Measurements from ENCODE around the gene NUDT14. TPM values are rescaled to one million over a fixed set of nuclear protein-coding genes. Genes with fewer than 3 reads are reported as not detected.

Gene NUDT14
- total RNA-seq, 4 donors from 2014 or later = 17.0 to 53.9 (median 32.6) TPM

- Histone ChIP-seq H3K27ac (no peak overlapping the region), H3K27me3 (no peaks in the 10 kb centered on the region), H3K9me3 (no peaks in the 10 kb centered on the region), H3K4me1 (no peaks in the 10 kb centered on the region), H3K4me3 (no peak overlapping the region), H3K36me3 (no peaks in the 10 kb centered on the region)
- WGBS, 2 donors (ENCODE audit: low coverage in 1 of 2) = 86% methylated on average over 25 of the region's 35 CpGs; no CpG with 5 or more reads in 1 of the 2 donors
- intact Hi-C loops (cut with DNase I; ENCODE audit: low total_unique reads) (no loop called here), in situ Hi-C loops (cut with MboI; ENCODE audit: low pct_ligation_motif_present in 1 of 4, low pct_unique_long_range_greater_than_20kb in 1 of 4, low sequenced_read_pairs in 3 of 4) (no loop called here)
- no peak for DNase-seq
- TF ChIP-seq CTCF (IDR thresholded peaks at IDR 0.05) (no peak), EP300 (IDR thresholded peaks at IDR 0.05; ENCODE audit: low read depth) (no peak), POLR2AphosphoS5 (IDR thresholded peaks at IDR 0.05) (no peak), POLR2A (IDR thresholded peaks at IDR 0.05) (no peak)
These were observed 30.6 kb downstream of the NUDT14 start for GRCh38 chr14:105150368-105151083.

- Histone ChIP-seq H3K4me3 (no peak overlapping the region), H3K4me1 (no peaks in the 10 kb centered on the region), H3K27me3 (no peaks in the 10 kb centered on the region), H3K36me3 (no peaks in the 10 kb centered on the region), H3K27ac (no peak overlapping the region), H3K9me3 (no peaks in the 10 kb centered on the region)
- TF ChIP-seq EP300 (IDR thresholded peaks at IDR 0.05; ENCODE audit: low read depth) = no peak
- no peak for TF ChIP-seq POLR2A (IDR thresholded peaks at IDR 0.05)
- TF ChIP-seq CTCF (IDR thresholded peaks at IDR 0.05) = no peak
- TF ChIP-seq POLR2AphosphoS5 (IDR thresholded peaks at IDR 0.05) = no peak
- in situ Hi-C loops (cut with MboI; ENCODE audit: low pct_ligation_motif_present in 1 of 4, low pct_unique_long_range_greater_than_20kb in 1 of 4, low sequenced_read_pairs in 3 of 4) (no loop called here), intact Hi-C loops (cut with DNase I; ENCODE audit: low total_unique reads) (no loop called here)
- DNase-seq = no peak
- 81% methylated on average over 2 of the region's 4 CpGs; no CpG with 5 or more reads in 1 of the 2 donors for WGBS, 2 donors (ENCODE audit: low coverage in 1 of 2)
These were observed 31.1 kb downstream of the NUDT14 start for GRCh38 chr14:105150026-105150367.

- intact Hi-C loops (cut with DNase I; ENCODE audit: low total_unique reads) = no loop called here
- DNase-seq = no peak
These were observed 31.8 kb downstream of the NUDT14 start for GRCh38 chr14:105149146-105149781.

More at GRCh38 chr14:105149146-105149781, 31.8 kb downstream of the NUDT14 start:
- in situ Hi-C loops (cut with MboI; ENCODE audit: low pct_ligation_motif_present in 1 of 4, low pct_unique_long_range_greater_than_20kb in 1 of 4, low sequenced_read_pairs in 3 of 4) = no loop called here
- TF ChIP-seq POLR2AphosphoS5 (IDR thresholded peaks at IDR 0.05) (no peak), POLR2A (IDR thresholded peaks at IDR 0.05) (no peak), EP300 (IDR thresholded peaks at IDR 0.05; ENCODE audit: low read depth) (no peak), CTCF (IDR thresholded peaks at IDR 0.05) (no peak)
- no peak overlapping the region for H3K4me3 ChIP-seq
- H3K27ac ChIP-seq = no peak overlapping the region
- no peaks in the 10 kb centered on the region for H3K27me3 ChIP-seq
- no peaks in the 10 kb centered on the region for H3K4me1 ChIP-seq
- 88% methylated on average over 6 of the region's 18 CpGs; no CpG with 5 or more reads in 1 of the 2 donors for WGBS, 2 donors (ENCODE audit: low coverage in 1 of 2)
- no peaks in the 10 kb centered on the region for H3K9me3 ChIP-seq
- H3K36me3 ChIP-seq = no peaks in the 10 kb centered on the region

All from transverse colon (tissue), 4 donors.